PC-3 (cell line): ENCODE data around the gene ABHD8. TPM values are rescaled to one million over a fixed set of nuclear protein-coding genes. Genes with fewer than 3 reads are reported as not detected.

Source experiments
- ATAC-seq: fragments of 200-7000 bp; cut with Tn5 transposase; 2 replicates; pipeline ENCODE4 v1.9.1; 2020; ENCODE audit warnings: mild to moderate bottlenecking, moderate library complexity
- BruUV-seq: library from RNA; stranded (reverse); fragments of 400-500 nt; replicated peaks from 2 replicates; lab custom pipeline; 2021; lab: Mats Ljungman, UMichigan
- CTCF ChIA-PET: fragments of 300-600 bp; sonication (Branson Sonifier 250); formaldehyde crosslinking; loops from one replicate; lab custom pipeline; 2022; ENCODE audit warnings: antibody characterized with exemption; lab: Charles Lee
- POLR2A ChIA-PET: fragments of 300-600 bp; sonication (Branson Sonifier 250); formaldehyde crosslinking; loops from one replicate; lab custom pipeline; 2022; ENCODE audit warnings: antibody characterized with exemption; ENCODE audit not compliant: unreplicated experiment; lab: Charles Lee
- DNase-seq: peaks from one replicate; pipeline ENCODE4 v3.0.0-alpha.2; 2015
- H2AFZ ChIP-seq: fragments of 300-600 bp; sonication (generic); 2 replicates; pipeline ENCODE4 v1.6.0; 2016; ENCODE audit warnings: antibody characterized with exemption, low read length
- H3F3A ChIP-seq: fragments of 300-600 bp; sonication (generic); one replicate; pipeline ENCODE4 v1.6.0; 2017; ENCODE audit warnings: antibody characterized with exemption, low read length, control low read depth, mild to moderate bottlenecking; ENCODE audit not compliant: unreplicated experiment
- H3K27ac ChIP-seq: fragments of 300-600 bp; sonication (generic); 2 replicates; pipeline ENCODE4 v1.5.1; 2016; ENCODE audit warnings: mild to moderate bottlenecking, low read length
- H3K27me3 ChIP-seq: fragments of 300-600 bp; sonication (generic); 2 replicates; pipeline ENCODE4 v1.6.1; 2016; ENCODE audit warnings: low read length, mixed read lengths
- H3K36me3 ChIP-seq: fragments of 300-600 bp; sonication (generic); 2 replicates; pipeline ENCODE4 v1.6.1; 2016; ENCODE audit warnings: low read depth, mixed run types, low read length, mixed read lengths
- H3K4me1 ChIP-seq: fragments of 300-600 bp; sonication (generic); 2 replicates; pipeline ENCODE4 v1.5.1; 2016; ENCODE audit warnings: low read length; ENCODE audit not compliant: insufficient read depth
- H3K4me2 ChIP-seq: fragments of 300-600 bp; sonication (generic); 2 replicates; pipeline ENCODE4 v1.6.0; 2016; ENCODE audit warnings: low read length
- H3K4me3 ChIP-seq: fragments of 300-600 bp; sonication (generic); 2 replicates; pipeline ENCODE4 v1.5.1; 2016; ENCODE audit warnings: mild to moderate bottlenecking, low read length, mixed read lengths
- H3K79me2 ChIP-seq: fragments of 300-600 bp; sonication (generic); 2 replicates; pipeline ENCODE4 v1.6.1; 2017; ENCODE audit warnings: low read length, mixed read lengths
- H3K9ac ChIP-seq: fragments of 300-600 bp; sonication (generic); 2 replicates; pipeline ENCODE4 v1.6.0; 2016; ENCODE audit warnings: mild to moderate bottlenecking, low read length
- H3K9me2 ChIP-seq: fragments of 300-600 bp; sonication (generic); replicated peaks from 2 replicates; pipeline ENCODE4 v1.6.1; 2016; ENCODE audit warnings: mixed run types, low read length, mixed read lengths
- H3K9me3 ChIP-seq: fragments of 300-600 bp; sonication (generic); 2 replicates; pipeline ENCODE4 v1.6.1; 2016; ENCODE audit warnings: low read length, mixed read lengths
- H4K20me1 ChIP-seq: fragments of 300-600 bp; sonication (generic); 2 replicates; pipeline ENCODE4 v1.6.1; 2016; ENCODE audit warnings: low read length, mixed read lengths
- CTCF ChIP-seq: fragments of 300-600 bp; sonication (generic); conservative IDR thresholded peaks from 2 replicates; pipeline ENCODE4 v1.5.1; 2017; ENCODE audit warnings: antibody characterized with exemption, low read depth, mild to moderate bottlenecking, low read length
- EZH2 ChIP-seq: fragments of 300-600 bp; sonication (generic); IDR thresholded peaks from one replicate; pipeline ENCODE4 v1.6.1; 2017; ENCODE audit warnings: antibody characterized with exemption, mild to moderate bottlenecking, low read length; ENCODE audit not compliant: unreplicated experiment
- EZH2phosphoT487 ChIP-seq: fragments of 300-600 bp; sonication (generic); IDR thresholded peaks from 2 replicates; pipeline ENCODE4 v1.6.1; 2018; ENCODE audit warnings: mild to moderate bottlenecking, antibody characterized with exemption, low read length, borderline replicate concordance
- intact Hi-C: fragments of 100-400 bp; cut with micrococcal nuclease; formaldehyde crosslinking; loops from 2 replicates; pipeline ENCODE4 v1.9.0; 2023
- total RNA-seq: library from RNA; depleted of rRNA; stranded (reverse); fragments of >200 nt; gene quantifications from 2 replicates; pipeline ENCODE4 v1.2.3, GENCODE V29; 2014; rRNA removed

Gene ABHD8
- total RNA-seq, 1 experiment from 2014 or later = 42.4 TPM

- ATAC-seq (no peak), DNase-seq (no peak)
- no peaks in the 10 kb centered on the region for H3K9me3 ChIP-seq
- TF ChIP-seq CTCF = no peak
- TF ChIP-seq EZH2 = no peak
- TF ChIP-seq EZH2phosphoT487 = no peak
- no peak overlapping the region for H3K9ac ChIP-seq
- peaks cover 15% of the 10 kb centered on the region for H3K4me1 ChIP-seq
- H3K79me2 ChIP-seq = peaks cover 55% of the 10 kb centered on the region
- H3K27ac ChIP-seq = no peak overlapping the region
- ChIA-PET CTCF (no interaction called here), POLR2A (no interaction called here)
- intact Hi-C loops = no loop called here
- H3K4me2 ChIP-seq = peak overlapping the region; percentile 95
- H3K36me3 ChIP-seq = peaks cover 10% of the 10 kb centered on the region; the same call in 1 of the 2 replicates
- H3F3A ChIP-seq = no peaks in the 10 kb centered on the region
- peaks cover 13% of the 10 kb centered on the region for H4K20me1 ChIP-seq
- H3K4me3 ChIP-seq = peak overlapping the region; percentile 84; the same call in 1 of the 2 replicates
- no peak overlapping the region for H2AFZ ChIP-seq
- H3K9me2 ChIP-seq = no peaks in the 10 kb centered on the region
- no peaks in the 10 kb centered on the region for H3K27me3 ChIP-seq
- no TSS peak for BruUV-seq
Measured at GRCh38 chr19:17242431-17243208, 60.6 kb downstream of the ABHD8 start.

Other genes with a start within 250 kb of the ABHD8 start
- 19.1 and 21.3 TPM in 2 replicates for gene HAUS8, start 228.0 kb downstream of the ABHD8 start, total RNA-seq
- 68.3 and 76.1 TPM in 2 replicates for gene MYO9B, start 227.6 kb downstream of the ABHD8 start, total RNA-seq
- gene USE1, start 88.1 kb downstream of the ABHD8 start, total RNA-seq = 32.5 and 41.5 TPM in 2 replicates
- 5.6 and 9.4 TPM in 2 replicates for gene OCEL1, start 77.2 kb downstream of the ABHD8 start, total RNA-seq
- gene NR2F6, start 57.5 kb downstream of the ABHD8 start, total RNA-seq = 134 and 159 TPM in 2 replicates
- not detected in 2 replicates for gene USHBP1, start 38.7 kb downstream of the ABHD8 start, total RNA-seq
- gene BABAM1, start 36.0 kb downstream of the ABHD8 start, total RNA-seq = 196 and 214 TPM in 2 replicates
- gene ANKLE1, start 21.5 kb downstream of the ABHD8 start, total RNA-seq = 2.2 and 3.1 TPM in 2 replicates
- gene MRPL34, start 2.4 kb upstream of the ABHD8 start, total RNA-seq = 191 and 206 TPM in 2 replicates
- gene DDA1, start 6.1 kb upstream of the ABHD8 start, total RNA-seq = 85.0 and 87.9 TPM in 2 replicates
- gene ANO8, start 31.4 kb upstream of the ABHD8 start, total RNA-seq = 12.1 and 15.4 TPM in 2 replicates
- 86.0 and 109 TPM in 2 replicates for gene GTPBP3, start 34.1 kb upstream of the ABHD8 start, total RNA-seq
- not detected in 2 replicates for gene PLVAP, start 73.9 kb upstream of the ABHD8 start, total RNA-seq
- not detected in 2 replicates for gene CCDC194, start 90.8 kb upstream of the ABHD8 start, total RNA-seq
- gene BST2, start 102.2 kb upstream of the ABHD8 start, total RNA-seq = 0.84 and 1.3 TPM in 2 replicates
- 82.5 and 103 TPM in 2 replicates for gene MVB12A, start 116.6 kb upstream of the ABHD8 start, total RNA-seq
- gene TMEM221, start 145.2 kb upstream of the ABHD8 start, total RNA-seq = 1.7 and 3.0 TPM in 2 replicates
- gene NXNL1, start 157.5 kb upstream of the ABHD8 start, total RNA-seq = not detected in 2 replicates
- 8.9 and 9.7 TPM in 2 replicates for gene SLC27A1, start 167.1 kb upstream of the ABHD8 start, total RNA-seq
- 130 and 146 TPM in 2 replicates for gene PGLS, start 208.2 kb upstream of the ABHD8 start, total RNA-seq